ENCODE results near the gene AKR1B1. TPM values are rescaled to one million over a fixed set of nuclear protein-coding genes. Genes with fewer than 3 reads are reported as not detected.
A peak's percentile ranks its signal among the peaks of the same experiment; 100 is the strongest.

The AKR1B1 gene
- total and polyA plus RNA-seq, 4 donors, result 27.0 to 76.0 (median 46.4) TPM

GRCh38 chr7:134432296-134433152, 26.4 kb downstream of the AKR1B1 start:
- peak overlapping the region in 1 of 2 donors; percentile 16 for H3K9ac ChIP-seq (ENCODE audit: insufficient read depth in 1 of 2, low read length in 2 of 2)
- TF ChIP-seq CTCF (IDR thresholded peaks at IDR 0.05; ENCODE audit: control extremely low read depth, extremely low read depth), result peak; percentile 80
- peak overlapping the region in 1 of 2 donors; percentile 77 for H3K27ac ChIP-seq (ENCODE audit: low read depth in 1 of 2, low read length in 1 of 2)
- 4 to 5% methylated on average over 31 of the region's 31 CpGs for WGBS, 2 donors
- no peaks in the 10 kb centered on the region for H3K27me3 ChIP-seq (ENCODE audit: control insufficient read depth in 3 of 3, insufficient read depth in 3 of 3, low read length in 2 of 3)
- H3K4me3 ChIP-seq, result no peak overlapping the region
- DNase-seq, result peak; percentile 90 to 96 (median 96)
- H3K9me3 ChIP-seq (ENCODE audit: control insufficient read depth in 4 of 4, insufficient read depth in 3 of 4, low read length in 3 of 4), result no peaks in the 10 kb centered on the region
- H3K4me1 ChIP-seq (ENCODE audit: control insufficient read depth in 5 of 5, insufficient read depth in 5 of 5, low read length in 5 of 5), result peaks cover 0 to 7% (median 0%) of the 10 kb centered on the region in 5 donors
- ATAC-seq (ENCODE audit: insufficient read depth, low FRiP score), result peak; percentile 93
- no peaks in the 10 kb centered on the region for H3K36me3 ChIP-seq (ENCODE audit: control insufficient read depth in 4 of 4, insufficient read depth in 4 of 4, low read length in 4 of 4)

GRCh38 chr7:134431815-134432214, 27.1 kb downstream of the AKR1B1 start:
- TF ChIP-seq CTCF (IDR thresholded peaks at IDR 0.05; ENCODE audit: control extremely low read depth, extremely low read depth), result no peak
- ATAC-seq (ENCODE audit: insufficient read depth, low FRiP score), result no peak
- peaks cover 0 to 7% (median 0%) of the 10 kb centered on the region in 5 donors for H3K4me1 ChIP-seq (ENCODE audit: control insufficient read depth in 5 of 5, insufficient read depth in 5 of 5, low read length in 5 of 5)
- DNase-seq, result no peak
- 67% methylated on average over 11 of the region's 11 CpGs for WGBS, 2 donors
- no peaks in the 10 kb centered on the region for H3K27me3 ChIP-seq (ENCODE audit: control insufficient read depth in 3 of 3, insufficient read depth in 3 of 3, low read length in 2 of 3)
- no peak overlapping the region for H3K27ac ChIP-seq (ENCODE audit: low read depth in 1 of 2, low read length in 1 of 2)
- no peaks in the 10 kb centered on the region for H3K36me3 ChIP-seq (ENCODE audit: control insufficient read depth in 4 of 4, insufficient read depth in 4 of 4, low read length in 4 of 4)
- H3K9me3 ChIP-seq (ENCODE audit: control insufficient read depth in 4 of 4, insufficient read depth in 3 of 4, low read length in 3 of 4), result no peaks in the 10 kb centered on the region
- H3K4me3 ChIP-seq, result no peak overlapping the region
- peak overlapping the region in 1 of 2 donors; percentile 16 for H3K9ac ChIP-seq (ENCODE audit: insufficient read depth in 1 of 2, low read length in 2 of 2)

GRCh38 chr7:134429481-134429880, 29.4 kb downstream of the AKR1B1 start:
- no peak overlapping the region for H3K27ac ChIP-seq (ENCODE audit: low read depth in 1 of 2, low read length in 1 of 2)
- no peaks in the 10 kb centered on the region for H3K36me3 ChIP-seq (ENCODE audit: control insufficient read depth in 4 of 4, insufficient read depth in 4 of 4, low read length in 4 of 4)
- ATAC-seq (ENCODE audit: insufficient read depth, low FRiP score) (no peak), DNase-seq (no peak)
- peaks cover 0 to 7% (median 0%) of the 10 kb centered on the region in 5 donors for H3K4me1 ChIP-seq (ENCODE audit: control insufficient read depth in 5 of 5, insufficient read depth in 5 of 5, low read length in 5 of 5)
- 70 to 80% methylated on average over 6 of the region's 6 CpGs for WGBS, 2 donors
- no peak overlapping the region for H3K4me3 ChIP-seq
- peaks cover 0 to 2% (median 0%) of the 10 kb centered on the region in 4 donors for H3K9me3 ChIP-seq (ENCODE audit: control insufficient read depth in 4 of 4, insufficient read depth in 3 of 4, low read length in 3 of 4)
- TF ChIP-seq CTCF (IDR thresholded peaks at IDR 0.05; ENCODE audit: control extremely low read depth, extremely low read depth), result no peak
- H3K27me3 ChIP-seq (ENCODE audit: control insufficient read depth in 3 of 3, insufficient read depth in 3 of 3, low read length in 2 of 3), result no peaks in the 10 kb centered on the region
- H3K9ac ChIP-seq (ENCODE audit: insufficient read depth in 1 of 2, low read length in 2 of 2), result no peak overlapping the region

Measured in lung (tissue), 12 donors.